GM23248 (cell line): ENCODE results near the gene IGF2. TPM values are rescaled to one million over a fixed set of nuclear protein-coding genes. Genes with fewer than 3 reads are reported as not detected.

Source experiments
- DNase-seq: peaks from one replicate; pipeline ENCODE4 v3.0.0-alpha.2; 2015
- H2AFZ ChIP-seq: fragments of 200-600 bp; sonication (generic); 2 replicates; pipeline ENCODE4 v1.6.1; 2016; ENCODE audit warnings: antibody characterized with exemption
- H3F3A ChIP-seq: fragments of 200-600 bp; sonication (generic); 2 replicates; pipeline ENCODE4 v1.6.1; 2016; ENCODE audit warnings: mild to moderate bottlenecking, antibody characterized with exemption, mixed run types; ENCODE audit not compliant: insufficient read depth
- H3K27ac ChIP-seq: fragments of 200-600 bp; sonication (generic); 2 replicates; pipeline ENCODE4 v1.5.1; 2016; ENCODE audit warnings: mild to moderate bottlenecking
- H3K27me3 ChIP-seq: fragments of 200-600 bp; sonication (generic); replicated peaks from 2 replicates; pipeline ENCODE4 v1.6.1; 2016; ENCODE audit warnings: mild to moderate bottlenecking; ENCODE audit not compliant: insufficient read depth
- H3K36me3 ChIP-seq: fragments of 200-600 bp; sonication (generic); 2 replicates; pipeline ENCODE4 v1.6.1; 2016; ENCODE audit warnings: low read depth, mild to moderate bottlenecking
- H3K4me1 ChIP-seq: fragments of 200-600 bp; sonication (generic); 2 replicates; pipeline ENCODE4 v1.6.1; 2016; ENCODE audit warnings: mild to moderate bottlenecking; ENCODE audit not compliant: insufficient read depth
- H3K4me2 ChIP-seq: fragments of 200-600 bp; sonication (generic); one replicate; pipeline ENCODE4 v1.6.1; 2016; ENCODE audit warnings: mild to moderate bottlenecking; ENCODE audit not compliant: unreplicated experiment
- H3K4me3 ChIP-seq: fragments of 200-600 bp; sonication (generic); 2 replicates; pipeline ENCODE4 v1.5.1; 2016; ENCODE audit warnings: mild to moderate bottlenecking
- H3K79me2 ChIP-seq: fragments of 200-600 bp; sonication (generic); 2 replicates; pipeline ENCODE4 v1.6.1; 2016; ENCODE audit warnings: mild to moderate bottlenecking; ENCODE audit not compliant: insufficient read depth
- H3K9ac ChIP-seq: fragments of 200-600 bp; sonication (generic); 2 replicates; pipeline ENCODE4 v1.6.1; 2016; ENCODE audit warnings: mild to moderate bottlenecking
- H3K9me2 ChIP-seq: fragments of 200-600 bp; sonication (generic); 2 replicates; pipeline ENCODE4 v1.6.1; 2016; ENCODE audit warnings: mixed run types, mild to moderate bottlenecking, moderate library complexity; ENCODE audit not compliant: insufficient read depth
- H3K9me3 ChIP-seq: fragments of 200-600 bp; sonication (generic); one replicate; pipeline ENCODE4 v1.6.1; 2017; ENCODE audit warnings: low read depth
- H4K20me1 ChIP-seq: fragments of 200-600 bp; sonication (generic); 2 replicates; pipeline ENCODE4 v1.6.0; 2016; ENCODE audit not compliant: insufficient read depth
- EZH2 ChIP-seq: fragments of 200-600 bp; sonication (generic); IDR thresholded peaks from 2 replicates; pipeline ENCODE4 v1.6.1; 2018; ENCODE audit warnings: antibody characterized with exemption, mild to moderate bottlenecking; ENCODE audit not compliant: insufficient read depth, poor library complexity, severe bottlenecking
- EZH2phosphoT487 ChIP-seq: fragments of 200-600 bp; sonication (generic); IDR thresholded peaks from 2 replicates; pipeline ENCODE4 v1.6.1; 2018; ENCODE audit warnings: antibody characterized with exemption, moderate library complexity, mild to moderate bottlenecking, low read depth; ENCODE audit not compliant: insufficient read depth
- WGBS, 2 experiments: methylation state at CpG; one replicate each; pipeline ENCODE4 v1.1.6; 2015 to 2017; ENCODE audit warnings: low lambda C conversion rate in 2 of 2, low coverage in 1 of 2; ENCODE audit errors: missing lambda C conversion rate in 2 of 2; 5-methylcytosine and 5-hydroxymethylcytosine counted together
- in situ Hi-C: fragments of 300-500 bp; cut with MboI; formaldehyde crosslinking; loops from 2 replicates; pipeline ENCODE4 v1.15.0; 2020
- polyA plus RNA-seq: library from polyadenylated mRNA; unstranded; fragments of >200 nt; fragmentation: Nextera tagmentation; extraction: Ambion mirVana; gene quantifications from 2 replicates; pipeline ENCODE4 v1.2.1, GENCODE V29; 2016
- total RNA-seq: library from RNA; depleted of rRNA; stranded (reverse); fragments of >200 nt; shearing (Covaris generic); gene quantifications from 2 replicates; pipeline ENCODE4 v1.2.3, GENCODE V29; 2014

IGF2 gene
- total and polyA plus RNA-seq, 2 experiments from 2014 or later, result 0.06 TPM; not detected in 1

DNA sequence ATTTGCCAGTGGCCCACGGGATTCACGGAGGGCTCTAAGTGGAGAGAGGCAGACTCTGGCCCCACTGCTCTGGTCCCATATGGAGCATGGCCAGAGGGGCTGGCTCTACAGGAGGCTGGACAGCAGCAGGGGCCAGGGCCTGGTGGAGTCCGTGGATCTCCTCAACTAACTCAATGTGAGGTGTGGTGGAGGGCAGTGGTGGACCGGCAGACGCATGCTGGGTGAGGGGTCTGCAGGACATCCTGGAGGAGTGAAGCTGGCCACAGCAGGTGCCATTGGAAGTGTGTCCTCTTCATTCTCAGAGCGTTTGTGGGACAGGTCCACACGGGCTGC is 15.6 kb downstream of the IGF2 start:
- Histone ChIP-seq H3K4me2 (no peak overlapping the region), H3K9me3 (no peaks in the 10 kb centered on the region), H2AFZ (no peak overlapping the region), H4K20me1 (no peaks in the 10 kb centered on the region), H3K27me3 (peaks cover 30% of the 10 kb centered on the region; the same call in 1 of the 2 replicates), H3K4me3 (no peak overlapping the region), H3K79me2 (no peaks in the 10 kb centered on the region), H3K36me3 (no peaks in the 10 kb centered on the region), H3K27ac (no peak overlapping the region), H3K9ac (no peak overlapping the region), H3F3A (no peaks in the 10 kb centered on the region), H3K4me1 (no peaks in the 10 kb centered on the region), H3K9me2 (no peaks in the 10 kb centered on the region)
- no peak for DNase-seq
- in situ Hi-C loops, result no loop called here
- WGBS, 2 experiments, result 59 to 64% methylated on average over 7 of the region's 7 CpGs
- TF ChIP-seq EZH2phosphoT487, result no peak
- TF ChIP-seq EZH2, result no peak

- Histone ChIP-seq H3K9me3 (no peaks in the 10 kb centered on the region), H3F3A (no peaks in the 10 kb centered on the region), H3K27me3 (peaks cover 35% of the 10 kb centered on the region), H3K4me1 (no peaks in the 10 kb centered on the region), H3K27ac (no peak overlapping the region), H3K36me3 (no peaks in the 10 kb centered on the region), H3K9ac (no peak overlapping the region), H3K79me2 (no peaks in the 10 kb centered on the region), H3K4me2 (no peak overlapping the region), H3K4me3 (no peak overlapping the region), H2AFZ (no peak overlapping the region), H4K20me1 (no peaks in the 10 kb centered on the region), H3K9me2 (no peaks in the 10 kb centered on the region)
- TF ChIP-seq EZH2phosphoT487 (no peak), EZH2 (no peak)
- in situ Hi-C loops, result no loop called here
- no peak for DNase-seq
- WGBS, 2 experiments, result 62 to 76% methylated on average over 9 to 13 of the region's 13 CpGs
Observed at GRCh38 chr11:2122907-2123627, 16.1 kb downstream of the IGF2 start.

DNA sequence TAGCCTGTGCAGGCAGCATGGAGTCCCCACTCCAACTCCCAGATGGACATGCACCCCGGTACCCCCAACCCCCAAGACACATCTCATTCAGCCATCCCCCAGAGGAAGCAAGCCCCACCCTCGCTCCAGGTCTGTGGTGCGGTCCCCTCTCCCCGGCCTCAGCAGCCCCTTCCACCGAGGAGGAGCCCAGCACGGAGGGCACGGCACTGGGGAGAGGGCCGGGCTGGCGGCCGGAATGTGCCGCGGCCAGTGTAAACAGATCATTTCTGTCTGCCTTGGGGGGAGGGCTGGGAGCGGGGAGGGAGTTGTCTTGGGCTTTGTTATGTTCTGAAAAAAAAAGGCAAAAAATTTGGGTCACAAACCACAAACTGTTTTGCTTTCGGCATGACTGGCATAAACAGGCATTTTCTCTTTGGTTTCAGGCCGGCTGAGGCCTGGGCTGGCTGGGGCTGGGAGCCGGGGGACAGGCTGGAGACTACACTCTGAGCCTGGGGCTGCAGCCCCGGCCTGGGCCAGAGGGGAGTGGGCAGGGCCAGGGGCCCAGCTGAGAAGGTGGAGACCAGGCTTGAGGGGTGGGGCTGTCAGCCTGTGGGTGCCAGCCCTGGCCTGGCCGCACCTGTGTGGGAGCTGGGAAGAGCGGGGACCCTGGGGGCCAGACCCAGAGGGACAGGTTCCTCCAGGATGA is 16.8 kb downstream of the IGF2 start:
- no peaks in the 10 kb centered on the region for H3F3A ChIP-seq
- H3K4me1 ChIP-seq, result no peaks in the 10 kb centered on the region
- no peak overlapping the region for H3K27ac ChIP-seq
- DNase-seq, result no peak
- in situ Hi-C loops, result no loop called here
- no peaks in the 10 kb centered on the region for H3K9me2 ChIP-seq
- H3K79me2 ChIP-seq, result no peaks in the 10 kb centered on the region
- H4K20me1 ChIP-seq, result no peaks in the 10 kb centered on the region
- no peak overlapping the region for H3K4me3 ChIP-seq
- no peaks in the 10 kb centered on the region for H3K9me3 ChIP-seq
- no peaks in the 10 kb centered on the region for H3K36me3 ChIP-seq
- TF ChIP-seq EZH2phosphoT487 (no peak), EZH2 (no peak)
- H2AFZ ChIP-seq, result no peak overlapping the region
- H3K4me2 ChIP-seq, result no peak overlapping the region
- 44 to 47% methylated on average over 17 to 19 of the region's 19 CpGs for WGBS, 2 experiments
- H3K27me3 ChIP-seq, result peaks cover 40% of the 10 kb centered on the region
- H3K9ac ChIP-seq, result no peak overlapping the region

GRCh38 chr11:2121227-2122130 is 17.7 kb downstream of the IGF2 start:
- H3K4me2 ChIP-seq, result no peak overlapping the region
- H3K79me2 ChIP-seq, result no peaks in the 10 kb centered on the region
- WGBS, 2 experiments, result 49 to 50% methylated on average over 21 of the region's 21 CpGs
- H3K4me3 ChIP-seq, result no peak overlapping the region
- no peaks in the 10 kb centered on the region for H3K36me3 ChIP-seq
- H3K9me3 ChIP-seq, result no peaks in the 10 kb centered on the region
- no peak overlapping the region for H3K27ac ChIP-seq
- in situ Hi-C loops, result no loop called here
- TF ChIP-seq EZH2phosphoT487 (no peak), EZH2 (no peak)
- H3K4me1 ChIP-seq, result no peaks in the 10 kb centered on the region
- no peak for DNase-seq
- H2AFZ ChIP-seq, result no peak overlapping the region
- H4K20me1 ChIP-seq, result no peaks in the 10 kb centered on the region
- no peak overlapping the region for H3K9ac ChIP-seq
- H3F3A ChIP-seq, result no peaks in the 10 kb centered on the region
- H3K9me2 ChIP-seq, result no peaks in the 10 kb centered on the region
- peaks cover 46% of the 10 kb centered on the region for H3K27me3 ChIP-seq
